GM18858 (cell line): ENCODE results near the gene KCNJ14.

Experiments
- ATAC-seq: cut with Tn5 transposase; IDR thresholded peaks from one replicate; pipeline ENCODE4 v1.9.1; 2021; ENCODE audit not compliant: unreplicated experiment

Gene KCNJ14

GRCh38 chr19:48469934-48470680, 14.7 kb downstream of the KCNJ14 start:
- ATAC-seq: no peak

- no peak for ATAC-seq
Measured at GRCh38 chr19:48470856-48471255, 15.5 kb downstream of the KCNJ14 start.

- no peak for ATAC-seq
Measured at GRCh38 chr19:48471836-48472235, 16.5 kb downstream of the KCNJ14 start.

DNA sequence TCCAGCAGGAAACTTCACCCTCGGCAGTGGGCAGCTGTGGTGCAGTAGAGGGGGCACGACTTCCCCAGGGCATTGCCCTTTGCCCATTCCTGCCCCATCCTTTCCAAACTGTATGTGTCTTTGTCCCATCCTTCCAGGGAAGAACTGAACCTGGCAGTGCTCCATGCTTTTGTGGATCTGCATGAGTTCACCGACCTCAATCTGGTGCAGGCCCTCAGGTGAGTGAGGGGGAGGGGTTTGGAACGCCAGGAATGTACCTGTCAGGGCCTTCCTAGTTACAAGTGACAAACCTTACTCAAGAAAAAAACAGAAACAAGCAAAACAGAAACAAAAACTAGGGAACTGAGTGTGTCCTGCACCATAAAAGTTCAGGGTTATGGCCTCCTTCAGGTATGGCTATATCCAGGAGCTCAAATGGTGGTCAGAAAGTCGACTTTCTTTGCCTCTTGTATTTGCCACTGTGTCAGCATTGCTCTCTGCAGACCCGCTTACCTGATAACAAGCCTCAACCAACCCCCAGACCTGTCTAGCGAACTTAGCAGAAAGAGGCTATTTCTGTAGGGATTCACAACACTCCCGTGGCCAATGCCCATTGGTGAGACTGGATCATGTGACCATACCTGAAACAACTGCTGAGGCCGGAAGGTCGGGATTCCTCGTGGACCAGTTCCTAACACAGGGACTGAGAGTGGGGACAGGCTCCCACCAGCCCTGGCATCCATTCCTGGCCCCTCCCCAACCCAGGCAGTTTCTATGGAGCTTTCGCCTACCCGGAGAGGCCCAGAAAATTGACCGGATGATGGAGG, 18.0 kb downstream of the KCNJ14 start:
- no peak for ATAC-seq

GRCh38 chr19:48474084-48474592, 18.8 kb downstream of the KCNJ14 start:
- ATAC-seq: no peak

- no peak for ATAC-seq
Measured at GRCh38 chr19:48475369-48476068, 20.1 kb downstream of the KCNJ14 start.

- ATAC-seq: no peak
Measured at GRCh38 chr19:48476176-48476575, 20.8 kb downstream of the KCNJ14 start.

DNA sequence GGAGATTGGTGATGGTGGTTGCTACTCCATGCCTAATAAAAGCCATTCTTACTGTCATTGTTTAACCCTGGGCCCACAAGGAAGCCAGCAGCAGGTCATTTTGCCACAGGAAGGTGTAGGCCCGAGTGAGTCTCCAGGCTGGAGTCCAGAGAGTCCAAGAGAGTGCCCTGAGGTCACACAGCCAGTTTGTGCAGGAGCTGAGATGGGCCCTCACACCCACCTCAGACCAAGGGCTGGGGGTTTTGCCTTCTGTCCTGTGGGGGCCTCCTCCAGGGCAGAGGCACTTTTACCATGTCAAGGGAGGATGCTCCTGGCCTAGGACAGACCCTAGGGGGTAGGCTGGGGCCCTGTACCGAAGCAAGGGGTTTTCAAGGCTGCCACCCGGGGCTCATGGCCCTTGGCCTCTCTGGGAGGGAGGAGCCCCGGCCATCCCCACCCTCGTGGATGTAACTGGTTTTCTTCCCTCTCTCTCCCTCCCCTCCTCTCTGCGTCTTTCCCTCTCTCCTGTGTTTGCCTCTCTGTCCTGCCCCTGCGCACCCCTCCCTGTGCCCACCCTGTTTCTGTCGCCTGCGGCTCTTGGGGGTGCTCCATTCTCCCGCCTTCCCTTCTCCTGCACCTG, 21.8 kb downstream of the KCNJ14 start:
- ATAC-seq: no peak

DNA sequence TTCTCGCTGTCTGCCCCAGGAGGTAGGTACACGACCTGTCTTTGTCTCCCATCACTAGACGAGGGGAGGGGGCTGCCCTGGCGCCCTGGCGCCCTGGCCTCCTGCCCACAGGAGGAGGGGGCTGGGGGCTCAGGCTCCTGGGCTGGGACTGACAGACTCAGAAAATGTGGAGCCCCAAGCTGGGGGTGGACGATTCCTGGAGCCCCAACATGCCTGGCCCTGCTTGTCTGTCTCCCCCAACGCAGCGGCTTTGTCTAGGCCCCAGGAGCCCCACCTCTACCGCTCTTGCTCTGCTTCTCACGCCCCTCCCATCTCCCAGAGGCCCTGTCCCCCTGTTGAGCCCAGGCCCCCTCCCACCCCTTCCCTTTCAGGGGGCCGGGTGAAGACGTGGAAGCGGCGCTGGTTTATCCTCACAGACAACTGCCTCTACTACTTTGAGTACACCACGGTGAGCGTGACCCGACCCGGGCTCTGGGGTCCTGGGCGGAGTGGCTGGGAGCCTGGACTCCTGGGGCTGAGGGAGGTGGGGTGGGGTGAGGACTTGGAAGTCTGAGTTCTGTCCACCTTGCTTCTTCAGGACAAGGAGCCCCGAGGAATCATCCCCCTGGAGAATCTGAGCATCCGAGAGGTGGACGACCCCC, 22.4 kb downstream of the KCNJ14 start:
- ATAC-seq: no peak

GRCh38 chr19:48478339-48479256, 23.2 kb downstream of the KCNJ14 start:
- no peak for ATAC-seq

DNA sequence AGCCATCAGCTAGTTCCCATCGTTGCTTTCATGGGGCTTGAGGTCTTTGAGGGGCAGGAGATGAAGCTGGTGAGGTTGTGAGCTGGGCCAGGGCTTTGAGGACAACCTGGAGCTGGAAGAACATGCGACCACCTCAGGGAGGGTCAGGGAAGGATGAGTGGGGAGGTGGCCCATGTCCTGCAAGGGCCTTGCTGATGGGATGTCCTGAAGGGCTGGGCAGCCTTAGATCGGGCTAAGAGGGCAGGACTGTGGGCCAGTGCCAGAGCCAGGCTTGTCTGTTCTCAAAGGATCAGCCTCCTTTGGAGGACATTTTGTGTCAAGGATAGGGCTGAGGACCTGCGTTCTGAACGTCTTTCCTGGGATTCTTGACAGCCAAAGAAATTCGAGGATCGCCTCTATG, 24.3 kb downstream of the KCNJ14 start:
- ATAC-seq: no peak

- no peak for ATAC-seq
Measured at GRCh38 chr19:48480183-48480557, 24.8 kb downstream of the KCNJ14 start.

- no peak for ATAC-seq
Measured at GRCh38 chr19:48480558-48481500, 25.5 kb downstream of the KCNJ14 start.

- no peak for ATAC-seq
Measured at GRCh38 chr19:48481846-48482639, 26.7 kb downstream of the KCNJ14 start.

DNA sequence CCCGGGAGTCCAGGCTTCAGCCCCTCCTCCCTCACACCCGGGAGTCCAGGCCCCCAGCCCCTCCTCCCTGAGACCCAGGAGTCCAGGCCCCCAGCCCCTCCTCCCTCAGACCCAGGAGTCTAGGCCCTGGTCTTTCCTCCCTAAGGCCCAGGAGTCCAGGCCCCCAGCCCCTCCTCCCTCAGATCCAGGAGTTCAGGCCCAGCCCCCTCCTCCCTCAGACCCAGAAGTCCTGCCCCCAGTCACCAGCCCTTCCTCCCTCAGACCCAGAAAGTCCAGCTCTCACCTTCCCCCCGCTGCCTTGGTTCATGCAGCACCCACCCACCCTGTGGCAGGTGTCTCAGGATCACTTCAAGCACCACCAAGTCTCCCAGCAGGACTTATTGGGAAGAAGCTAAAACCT, 27.9 kb downstream of the KCNJ14 start:
- ATAC-seq: no peak

GRCh38 chr19:48484247-48484893, 29.0 kb downstream of the KCNJ14 start:
- ATAC-seq: no peak

DNA sequence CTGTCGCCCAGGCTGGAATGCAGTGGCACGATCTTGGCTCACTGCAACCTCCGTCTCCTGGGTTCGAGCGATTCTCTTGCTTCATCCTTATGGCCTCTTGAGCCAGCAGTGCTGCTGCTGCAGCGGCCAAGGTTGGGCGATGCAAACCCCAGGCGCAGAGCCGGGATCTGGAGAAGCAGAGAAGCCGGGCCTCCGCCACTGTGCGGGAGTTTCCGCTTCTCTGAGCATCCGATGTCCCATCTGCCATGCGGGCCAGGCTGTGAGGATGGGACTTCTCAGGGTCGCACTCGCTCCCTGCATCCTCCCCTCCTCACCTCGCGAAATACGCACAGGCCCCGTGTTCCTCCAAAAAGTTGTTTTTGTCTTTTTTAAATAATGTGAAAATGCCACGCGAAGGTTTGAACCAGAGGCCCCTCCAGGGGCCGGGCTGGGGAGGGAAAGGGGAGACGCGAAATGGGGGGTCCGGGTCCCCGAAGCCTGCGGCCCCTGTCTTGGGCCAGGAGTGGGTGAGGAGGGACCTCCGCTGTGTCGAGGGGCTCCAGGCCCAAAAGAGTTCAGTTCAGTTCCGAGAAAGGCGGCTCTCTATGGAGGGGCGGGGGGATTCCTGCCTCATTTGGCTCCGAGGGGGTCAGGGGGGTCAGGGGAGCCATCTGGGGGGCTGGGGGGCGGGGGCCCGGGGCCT, 29.7 kb downstream of the KCNJ14 start:
- no peak for ATAC-seq
